OCI-LY1 (cell line): Measurements from ENCODE around the gene RBP4.

Experiments used
- H2AFZ ChIP-seq: fragments of 200-600 bp; sonication (generic), shearing (Covaris generic); 2 replicates; pipeline ENCODE4 v1.6.0; 2014; ENCODE audit warnings: antibody characterized with exemption, mild to moderate bottlenecking, low read length
- H3F3A ChIP-seq: fragments of 200-600 bp; sonication (generic), shearing (Covaris generic); 2 replicates; pipeline ENCODE4 v1.6.0; 2014; ENCODE audit warnings: mild to moderate bottlenecking, antibody characterized with exemption, low read length, moderate library complexity; ENCODE audit not compliant: insufficient read depth
- H3K27ac ChIP-seq: fragments of 200-600 bp; sonication (generic); 2 replicates; pipeline ENCODE4 v1.5.1; 2014; ENCODE audit warnings: low read length, mixed run types, mild to moderate bottlenecking, low read depth; ENCODE audit not compliant: poor library complexity, severe bottlenecking
- H3K27me3 ChIP-seq: fragments of 200-600 bp; sonication (generic); 2 replicates; pipeline ENCODE4 v1.6.0; 2014; ENCODE audit warnings: antibody characterized with exemption, mild to moderate bottlenecking, low read length, moderate library complexity; ENCODE audit not compliant: insufficient read depth
- H3K36me3 ChIP-seq: fragments of 200-600 bp; sonication (generic); 2 replicates; pipeline ENCODE4 v1.6.1; 2014; ENCODE audit warnings: mild to moderate bottlenecking, antibody characterized with exemption, low read length, moderate library complexity, mixed read lengths; ENCODE audit not compliant: insufficient read depth
- H3K4me1 ChIP-seq: fragments of 200-600 bp; sonication (generic); 2 replicates; pipeline ENCODE4 v1.5.1; 2014; ENCODE audit warnings: mild to moderate bottlenecking, low read length, moderate library complexity; ENCODE audit not compliant: insufficient read depth, severe bottlenecking
- H3K4me2 ChIP-seq: fragments of 200-600 bp; sonication (generic), shearing (Covaris generic); 2 replicates; pipeline ENCODE4 v1.6.1; 2014; ENCODE audit warnings: low read length
- H3K4me3 ChIP-seq: fragments of 200-600 bp; sonication (generic); 2 replicates; pipeline ENCODE4 v1.5.1; 2014; ENCODE audit warnings: low read length, low read depth, mild to moderate bottlenecking, mixed read lengths; ENCODE audit not compliant: poor library complexity, severe bottlenecking
- H3K79me2 ChIP-seq: fragments of 200-600 bp; shearing (Covaris generic); 2 replicates; pipeline ENCODE4 v1.6.1; 2016; ENCODE audit warnings: mixed run types, low read length, mixed read lengths; ENCODE audit not compliant: insufficient read depth
- H3K9ac ChIP-seq: fragments of 200-600 bp; sonication (generic), shearing (Covaris generic); 2 replicates; pipeline ENCODE4 v1.6.1; 2014; ENCODE audit warnings: mild to moderate bottlenecking, low read length, mixed read lengths
- H3K9me2 ChIP-seq: fragments of 200-600 bp; sonication (generic), shearing (Covaris generic); 2 replicates; pipeline ENCODE4 v1.6.1; 2014; ENCODE audit warnings: low read depth, mild to moderate bottlenecking, low read length, mixed read lengths
- H3K9me3 ChIP-seq: fragments of 200-600 bp; shearing (Covaris generic); 2 replicates; pipeline ENCODE4 v1.6.1; 2014; ENCODE audit warnings: low read length, mixed read lengths
- H4K20me1 ChIP-seq: fragments of 200-600 bp; sonication (generic), shearing (Covaris generic); 2 replicates; pipeline ENCODE4 v1.6.0; 2016; ENCODE audit warnings: mild to moderate bottlenecking, low read length; ENCODE audit not compliant: insufficient read depth
- EZH2 ChIP-seq: fragments of 200-600 bp; sonication (generic), shearing (Covaris generic); IDR thresholded peaks from 2 replicates; pipeline ENCODE4 v1.8.0; 2017; ENCODE audit warnings: borderline replicate concordance, mixed run types, mild to moderate bottlenecking, antibody characterized with exemption, low read length, moderate library complexity, mixed read lengths
- TF ChIP-seq, protein P1 (sequence below): fragments of 200-600 bp; sonication (generic), shearing (Covaris generic); IDR thresholded peaks from 2 replicates; pipeline ENCODE4 v1.5.1; 2017; ENCODE audit warnings: mild to moderate bottlenecking, antibody characterized with exemption, low read length, moderate library complexity, mixed read lengths

RBP4 gene

DNA sequence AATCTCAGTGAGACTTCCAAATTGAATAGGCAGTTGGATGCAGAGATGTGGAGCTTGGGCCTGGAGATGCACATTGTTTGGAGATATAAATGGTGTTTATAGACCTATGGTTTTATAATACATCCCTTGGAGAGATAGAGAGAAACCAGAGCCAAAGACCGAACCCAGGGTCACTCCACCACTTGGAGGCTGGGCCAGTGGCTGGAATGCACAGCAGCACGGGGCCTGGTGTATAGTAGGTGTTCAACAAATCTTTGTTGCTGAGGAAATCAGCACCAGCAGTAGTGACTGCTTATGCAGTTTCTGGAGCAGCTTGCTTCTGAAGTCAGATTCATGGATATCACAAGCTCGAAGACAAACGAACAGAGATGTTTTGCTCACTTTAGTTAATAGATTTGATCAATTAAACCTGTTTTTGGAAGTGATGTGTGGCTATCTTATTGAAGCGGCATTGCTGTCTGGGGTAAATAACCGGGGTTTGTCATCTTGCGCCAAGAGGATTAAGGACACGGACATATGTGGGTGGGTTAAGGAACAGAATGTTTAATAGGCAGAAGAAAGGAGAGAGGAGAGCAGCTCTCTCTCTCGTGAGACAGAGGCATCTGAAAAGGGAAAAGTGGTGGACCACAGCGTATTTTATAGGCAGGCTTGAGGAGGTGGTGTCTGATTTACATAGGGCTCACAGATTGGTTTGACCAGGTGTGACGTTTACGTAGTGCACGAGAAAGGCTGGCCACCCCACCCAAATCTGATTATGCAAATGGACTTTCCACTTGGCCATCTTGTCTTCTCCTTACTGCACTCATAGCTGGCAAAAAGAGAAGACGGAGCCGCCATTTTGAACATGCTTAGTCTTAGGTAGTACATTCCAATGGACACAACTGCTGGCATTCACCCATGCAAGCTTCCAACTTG, 11.1 kb downstream of the RBP4 start:
- Histone ChIP-seq H3K4me2 (no peak overlapping the region), H3K27ac (no peak overlapping the region)

DNA sequence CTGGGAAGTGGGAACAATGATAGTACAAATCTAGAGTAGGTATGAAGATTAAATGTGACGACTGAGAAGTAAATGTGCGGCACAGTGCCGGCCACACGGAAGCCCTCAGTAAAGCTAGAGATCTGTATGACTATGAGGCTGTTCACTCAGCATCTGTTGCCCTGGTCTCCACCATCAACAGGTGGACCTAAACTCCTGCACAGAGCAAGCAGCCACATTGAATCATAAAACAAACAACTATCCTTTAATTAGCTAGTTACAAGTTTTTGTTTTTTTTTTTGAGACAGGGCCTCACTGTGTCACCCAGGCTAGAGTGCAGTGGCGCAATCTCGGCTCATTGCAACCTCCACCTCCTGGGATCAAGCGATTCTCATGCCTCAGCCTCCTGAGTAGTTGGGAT, 16.6 kb downstream of the RBP4 start:
- no peaks in the 10 kb centered on the region for H3K4me1 ChIP-seq
- H3F3A ChIP-seq, result no peaks in the 10 kb centered on the region
- TF ChIP-seq, protein P1, sequence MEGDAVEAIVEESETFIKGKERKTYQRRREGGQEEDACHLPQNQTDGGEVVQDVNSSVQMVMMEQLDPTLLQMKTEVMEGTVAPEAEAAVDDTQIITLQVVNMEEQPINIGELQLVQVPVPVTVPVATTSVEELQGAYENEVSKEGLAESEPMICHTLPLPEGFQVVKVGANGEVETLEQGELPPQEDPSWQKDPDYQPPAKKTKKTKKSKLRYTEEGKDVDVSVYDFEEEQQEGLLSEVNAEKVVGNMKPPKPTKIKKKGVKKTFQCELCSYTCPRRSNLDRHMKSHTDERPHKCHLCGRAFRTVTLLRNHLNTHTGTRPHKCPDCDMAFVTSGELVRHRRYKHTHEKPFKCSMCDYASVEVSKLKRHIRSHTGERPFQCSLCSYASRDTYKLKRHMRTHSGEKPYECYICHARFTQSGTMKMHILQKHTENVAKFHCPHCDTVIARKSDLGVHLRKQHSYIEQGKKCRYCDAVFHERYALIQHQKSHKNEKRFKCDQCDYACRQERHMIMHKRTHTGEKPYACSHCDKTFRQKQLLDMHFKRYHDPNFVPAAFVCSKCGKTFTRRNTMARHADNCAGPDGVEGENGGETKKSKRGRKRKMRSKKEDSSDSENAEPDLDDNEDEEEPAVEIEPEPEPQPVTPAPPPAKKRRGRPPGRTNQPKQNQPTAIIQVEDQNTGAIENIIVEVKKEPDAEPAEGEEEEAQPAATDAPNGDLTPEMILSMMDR, result no peak
- TF ChIP-seq EZH2, result no peak
- H3K9me2 ChIP-seq, result no peaks in the 10 kb centered on the region
- H3K4me2 ChIP-seq, result no peak overlapping the region
- H3K4me3 ChIP-seq, result no peak overlapping the region
- H3K27me3 ChIP-seq, result no peaks in the 10 kb centered on the region
- no peaks in the 10 kb centered on the region for H4K20me1 ChIP-seq
- no peak overlapping the region for H3K9ac ChIP-seq
- no peak overlapping the region for H3K27ac ChIP-seq
- no peak overlapping the region for H2AFZ ChIP-seq
- no peaks in the 10 kb centered on the region for H3K36me3 ChIP-seq
- H3K9me3 ChIP-seq, result no peaks in the 10 kb centered on the region
- no peaks in the 10 kb centered on the region for H3K79me2 ChIP-seq

More for the DNA sequence above, 11.1 kb downstream of the RBP4 start:
- no peaks in the 10 kb centered on the region for H4K20me1 ChIP-seq
- no peak for TF ChIP-seq EZH2
- TF ChIP-seq, protein P1, result no peak
- no peaks in the 10 kb centered on the region for H3K27me3 ChIP-seq
- no peaks in the 10 kb centered on the region for H3K36me3 ChIP-seq
- H3K9ac ChIP-seq, result no peak overlapping the region
- no peaks in the 10 kb centered on the region for H3K9me3 ChIP-seq
- H3F3A ChIP-seq, result no peaks in the 10 kb centered on the region
- H3K79me2 ChIP-seq, result no peaks in the 10 kb centered on the region
- H2AFZ ChIP-seq, result no peak overlapping the region
- H3K4me3 ChIP-seq, result no peak overlapping the region
- H3K9me2 ChIP-seq, result no peaks in the 10 kb centered on the region
- no peaks in the 10 kb centered on the region for H3K4me1 ChIP-seq

DNA sequence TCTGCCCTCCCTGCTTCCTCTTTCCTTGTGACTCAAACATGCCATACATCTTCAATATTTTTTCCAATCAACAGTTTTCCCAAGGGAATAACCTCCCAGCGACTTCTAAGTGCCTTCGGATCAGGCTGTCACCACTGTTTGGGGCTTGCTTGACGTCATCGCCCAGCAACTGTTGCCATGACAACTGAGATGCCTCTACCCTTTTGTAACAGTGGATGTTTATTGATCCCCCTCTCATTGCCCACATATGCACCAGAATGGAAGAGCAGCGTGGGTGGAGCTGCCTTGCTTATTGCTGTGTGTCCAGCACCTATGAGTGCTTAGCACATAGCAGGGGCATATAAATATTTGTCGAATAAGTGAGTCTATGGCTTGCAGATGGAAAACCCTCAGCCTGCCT, 20.2 kb downstream of the RBP4 start:
- no peaks in the 10 kb centered on the region for H3K9me3 ChIP-seq

More for the DNA sequence above, 20.2 kb downstream of the RBP4 start:
- H3K27ac ChIP-seq, result no peak overlapping the region
- TF ChIP-seq, protein P1, result no peak
- TF ChIP-seq EZH2, result no peak
- H3K79me2 ChIP-seq, result no peaks in the 10 kb centered on the region
- H2AFZ ChIP-seq, result no peak overlapping the region
- no peaks in the 10 kb centered on the region for H3K27me3 ChIP-seq
- no peaks in the 10 kb centered on the region for H3K4me1 ChIP-seq
- H3K9me2 ChIP-seq, result no peaks in the 10 kb centered on the region
- H3K4me2 ChIP-seq, result no peak overlapping the region
- no peak overlapping the region for H3K9ac ChIP-seq
- no peak overlapping the region for H3K4me3 ChIP-seq
- H3K36me3 ChIP-seq, result no peaks in the 10 kb centered on the region
- H3F3A ChIP-seq, result no peaks in the 10 kb centered on the region
- H4K20me1 ChIP-seq, result no peaks in the 10 kb centered on the region
